ENCODE results near the gene NANOS3. TPM values are rescaled to one million over a fixed set of nuclear protein-coding genes. Genes with fewer than 3 reads are reported as not detected.

The NANOS3 gene
- total and polyA plus RNA-seq, 9 of the 15 experiments (the other 6 are each of a cell fraction or from before 2014, with no cell fraction given), result not detected

GRCh38 chr19:13905634-13906520, 28.9 kb downstream of the NANOS3 start, which contains the start of the genes BRME1 and CC2D1A (continued):
- no peak for TF ChIP-seq RERE (CRISPR knock-in tag; IDR thresholded peaks at IDR 0.05; ENCODE audit: borderline replicate concordance)
- no peak for TF ChIP-seq SETDB1 (IDR thresholded peaks at IDR 0.05; ENCODE audit: low read length)
- no peak for TF ChIP-seq HBP1 (CRISPR knock-in tag; IDR thresholded peaks at IDR 0.05)
- TF ChIP-seq FOXK1 (CRISPR knock-in tag; IDR thresholded peaks at IDR 0.05; ENCODE audit: borderline replicate concordance), result 0 out of 2 replicates have a peak, but pooled peaks have one; percentile 12
- no peak for TF ChIP-seq PHTF2 (CRISPR knock-in tag; IDR thresholded peaks at IDR 0.05)
- no peak for TF ChIP-seq POLR3G (IDR thresholded peaks at IDR 0.05; ENCODE audit: extremely low read depth, insufficient read length, insufficient replicate concordance)
- no peak for TF ChIP-seq ZNF589 (CRISPR knock-in tag; IDR thresholded peaks at IDR 0.05; ENCODE audit: low read depth)
- peak; percentile 91 for TF ChIP-seq RBFOX2 (IDR thresholded peaks at IDR 0.05; ENCODE audit: low read depth, low read length)
- no peak for TF ChIP-seq FOXJ3 (CRISPR knock-in tag; IDR thresholded peaks at IDR 0.05)
- TF ChIP-seq CREM (IDR thresholded peaks at IDR 0.05; ENCODE audit: low read depth), result peak; percentile 91
- TF ChIP-seq MAZ (CRISPR knock-in tag; conservative IDR thresholded peaks at IDR 0.05 in 1 of 2, IDR thresholded peaks at IDR 0.05 in 1 of 2), result peak; percentile 74 to 80
- TF ChIP-seq HNRNPUL1 (IDR thresholded peaks at IDR 0.05; ENCODE audit: low read length), result no peak
- peak in 1 of 2 experiments; percentile 62; a peak in 1 of 4 replicates for TF ChIP-seq UBTF (IDR thresholded peaks at IDR 0.05; ENCODE audit: borderline replicate concordance in 1 of 2, low read depth in 2 of 2, low read length in 2 of 2)
- TF ChIP-seq CHCHD3 (CRISPR knock-in tag; IDR thresholded peaks at IDR 0.05), result 0 out of 2 replicates have a peak, but pooled peaks have one; percentile 28
- no peak for TF ChIP-seq U2AF2 (optimal IDR thresholded peaks at IDR 0.05; ENCODE audit: low read depth, low read length)
- no peak for TF ChIP-seq POLR3A (IDR thresholded peaks at IDR 0.05; ENCODE audit: borderline replicate concordance, extremely low read depth, insufficient read depth, insufficient read length)
- TF ChIP-seq ZNF311 (CRISPR knock-in tag; IDR thresholded peaks at IDR 0.05), result no peak
